ENCODE results near the gene LRRC3B.
A peak's percentile ranks its signal among the peaks of the same experiment; 100 is the strongest.

LRRC3B gene

GRCh38 chr3:26634601-26635000 lies 12.0 kb downstream of the LRRC3B start:
- no peak for DNase-seq

- no peak for DNase-seq
These were observed 13.6 kb downstream of the LRRC3B start for GRCh38 chr3:26636096-26636727.

DNA sequence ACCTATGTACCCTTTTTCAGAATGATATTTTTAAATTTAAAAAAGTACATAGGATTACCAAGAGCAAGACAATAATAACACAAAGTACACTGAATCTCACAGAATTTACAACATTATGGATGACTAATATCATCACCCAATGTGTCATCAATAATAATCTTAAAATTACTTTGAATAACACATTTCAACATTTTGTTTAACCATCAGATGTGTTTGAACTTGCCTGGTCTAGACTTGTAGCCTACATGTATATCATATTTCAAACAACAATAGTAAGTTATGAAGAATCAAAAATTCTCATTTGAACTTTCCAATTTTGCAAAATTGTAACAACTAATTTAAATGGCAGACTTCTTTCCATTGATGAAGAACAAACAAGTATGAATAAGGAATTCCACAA lies 15.1 kb downstream of the LRRC3B start:
- no peak for DNase-seq

DNA sequence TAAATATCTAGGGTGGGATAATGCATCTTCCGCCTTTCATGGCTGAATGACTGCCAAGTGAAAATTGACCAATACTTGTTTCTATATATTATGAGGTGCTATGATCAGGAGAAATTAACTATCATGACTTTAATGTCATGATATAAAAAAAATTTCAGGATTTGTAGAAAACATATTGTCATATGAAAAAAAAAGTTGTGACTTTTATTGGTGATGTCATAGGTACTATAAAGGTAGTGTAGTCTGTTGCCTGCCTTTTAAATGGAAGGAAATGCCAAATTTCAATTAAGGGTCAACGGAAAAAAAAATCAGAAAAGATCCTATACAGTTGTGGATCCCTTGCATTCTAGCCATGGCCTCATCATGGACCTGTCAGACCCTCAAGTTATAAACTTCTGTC lies 15.5 kb downstream of the LRRC3B start:
- DNase-seq: no peak

DNA sequence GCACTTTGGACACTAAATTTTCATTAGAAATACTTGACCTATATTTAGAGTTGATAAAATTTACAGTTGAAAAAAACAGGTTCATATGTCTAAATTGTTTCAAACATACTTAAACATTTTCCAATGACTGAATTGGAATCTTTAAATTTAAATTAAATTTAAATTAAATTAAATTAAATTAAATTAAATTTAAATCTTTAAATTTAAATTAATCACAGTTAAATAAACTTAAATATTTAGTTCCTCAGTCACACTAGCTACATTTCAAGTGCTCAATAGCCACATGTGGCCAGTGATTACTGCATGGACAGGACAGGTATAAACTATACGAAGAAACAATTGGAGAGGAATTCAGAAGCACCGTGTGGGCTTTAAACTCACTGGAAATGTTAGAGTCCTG lies 16.8 kb downstream of the LRRC3B start:
- no peak for DNase-seq

DNA sequence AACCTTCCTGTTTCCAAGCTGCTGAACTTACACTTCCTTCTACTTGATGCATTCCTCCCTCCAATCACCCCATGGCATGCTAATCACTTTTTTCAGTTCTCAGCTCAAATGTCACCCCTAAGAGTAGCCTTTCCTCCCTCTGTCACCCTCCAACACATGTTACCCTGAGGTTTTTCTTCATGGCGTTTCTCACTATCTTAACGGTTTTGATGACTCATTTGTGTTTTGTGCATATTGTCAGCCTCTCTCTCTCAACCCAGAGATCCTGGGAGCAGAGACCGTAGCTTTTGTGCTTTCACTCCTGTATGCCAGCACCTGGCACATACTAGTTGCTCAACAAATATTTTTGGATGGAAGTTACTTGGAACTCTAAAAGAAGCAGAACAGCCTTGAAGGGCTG lies 24.5 kb downstream of the LRRC3B start:
- DNase-seq: no peak

DNA sequence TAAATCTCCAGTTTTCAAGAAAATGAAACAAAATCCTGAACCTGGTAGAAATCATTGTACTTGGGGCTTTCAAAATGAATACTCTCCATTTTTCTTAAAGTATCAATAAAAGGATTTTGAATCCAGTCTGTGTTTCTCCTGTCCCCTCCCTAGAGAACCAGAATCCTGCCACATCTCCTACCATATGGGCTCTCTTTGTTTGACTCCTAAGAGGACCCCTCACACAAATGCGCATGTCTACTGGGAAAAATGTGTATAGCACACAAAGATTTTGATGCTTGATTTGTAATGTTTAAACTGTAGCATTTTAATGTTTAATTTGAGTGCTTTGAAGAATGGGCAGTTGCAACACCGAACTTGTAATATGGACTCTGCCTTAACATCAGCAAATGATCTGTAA lies 25.9 kb downstream of the LRRC3B start:
- DNase-seq: no peak

DNA sequence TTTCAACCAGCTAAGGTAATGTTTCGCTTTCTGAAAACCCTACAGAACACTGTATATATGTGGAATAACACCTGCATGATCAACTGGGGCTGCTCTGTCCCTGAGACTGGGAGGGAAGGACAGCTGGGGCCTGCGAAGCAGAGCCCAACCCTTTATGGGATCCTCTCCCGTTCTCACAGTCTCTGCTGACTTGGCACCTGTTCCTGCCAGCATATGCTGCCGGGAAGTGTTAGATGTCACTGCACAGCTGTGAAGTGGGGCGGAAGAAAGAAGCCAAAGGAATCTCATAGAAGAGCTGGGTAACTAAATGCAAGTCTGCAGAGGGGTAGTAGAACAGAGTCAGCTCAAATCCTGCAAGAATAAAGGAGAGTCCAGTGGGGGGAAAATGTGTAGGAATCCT lies 29.6 kb downstream of the LRRC3B start:
- DNase-seq: no peak

- no peak for DNase-seq
These were observed 31.3 kb downstream of the LRRC3B start for GRCh38 chr3:26653811-26654425.

DNA sequence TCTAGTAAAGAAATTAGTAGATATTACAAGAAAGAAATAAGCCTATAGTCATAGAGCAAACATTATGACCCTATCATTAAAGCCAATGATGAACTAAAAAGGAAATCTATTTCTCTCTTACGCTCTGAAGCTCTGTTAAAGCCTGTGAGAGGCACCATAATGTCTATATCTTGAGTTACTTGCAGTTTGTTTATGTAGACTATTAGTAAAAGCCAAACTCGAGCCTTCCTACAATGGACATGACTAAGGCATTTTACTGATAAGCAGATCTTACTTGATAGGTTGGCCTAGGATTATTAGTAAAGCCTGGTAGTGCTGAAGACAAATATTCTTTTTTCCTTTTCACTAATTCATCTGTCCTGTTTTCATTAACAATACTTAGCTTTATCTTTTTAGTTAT lies 32.7 kb downstream of the LRRC3B start:
- DNase-seq: no peak

GRCh38 chr3:26657348-26657976 lies 34.9 kb downstream of the LRRC3B start:
- DNase-seq: no peak

- no peak for DNase-seq
These were observed 45.6 kb downstream of the LRRC3B start for GRCh38 chr3:26668171-26668570.

- DNase-seq: no peak
These were observed 46.1 kb downstream of the LRRC3B start for GRCh38 chr3:26668696-26669095.

GRCh38 chr3:26675336-26675735 lies 52.8 kb downstream of the LRRC3B start:
- no peak for DNase-seq

GRCh38 chr3:26681632-26682031 lies 59.1 kb downstream of the LRRC3B start:
- DNase-seq: no peak

GRCh38 chr3:26682406-26682805 lies 59.8 kb downstream of the LRRC3B start:
- DNase-seq: peak; percentile 4

DNA sequence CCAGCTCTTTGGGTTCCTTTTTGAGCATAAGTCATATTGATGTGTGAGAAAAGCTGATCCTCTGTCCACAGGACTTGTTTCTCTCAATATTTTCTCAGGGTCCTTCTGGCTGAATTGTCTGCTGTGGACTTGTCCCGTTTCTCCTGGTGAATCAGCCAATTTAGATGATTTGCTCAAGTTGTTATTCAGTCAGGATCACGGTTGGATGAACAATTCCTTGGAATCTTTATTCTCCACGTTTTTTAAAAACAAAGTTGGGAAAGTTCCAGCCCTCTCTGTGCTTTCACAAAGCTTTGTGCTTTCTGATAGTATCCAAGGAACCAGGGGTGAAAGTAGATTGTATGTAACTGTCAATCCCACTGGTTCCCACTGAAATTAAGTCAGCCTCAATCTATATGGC lies 61.3 kb downstream of the LRRC3B start:
- no peak for DNase-seq

DNA sequence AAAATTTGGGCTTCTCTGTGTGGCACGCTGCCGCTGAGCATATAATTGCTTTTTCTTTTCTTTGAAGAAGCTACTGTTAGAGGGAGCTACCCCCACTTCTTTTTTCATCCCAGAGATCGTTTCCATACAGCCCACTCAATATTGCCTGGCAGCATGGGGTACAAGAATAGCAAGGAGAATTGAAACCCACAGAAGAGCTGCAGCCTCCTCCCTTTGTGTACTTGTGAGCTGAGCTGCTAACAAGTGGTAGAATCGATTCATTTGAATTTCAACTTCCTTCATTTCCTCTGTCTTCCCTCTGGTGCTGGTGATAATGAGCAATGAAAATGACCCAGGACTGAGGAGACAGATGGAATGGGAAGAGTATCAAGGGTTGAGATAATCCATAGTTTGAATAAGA lies 64.9 kb downstream of the LRRC3B start:
- no peak for DNase-seq

GRCh38 chr3:26699553-26699952 lies 77.0 kb downstream of the LRRC3B start:
- no peak for DNase-seq

DNA sequence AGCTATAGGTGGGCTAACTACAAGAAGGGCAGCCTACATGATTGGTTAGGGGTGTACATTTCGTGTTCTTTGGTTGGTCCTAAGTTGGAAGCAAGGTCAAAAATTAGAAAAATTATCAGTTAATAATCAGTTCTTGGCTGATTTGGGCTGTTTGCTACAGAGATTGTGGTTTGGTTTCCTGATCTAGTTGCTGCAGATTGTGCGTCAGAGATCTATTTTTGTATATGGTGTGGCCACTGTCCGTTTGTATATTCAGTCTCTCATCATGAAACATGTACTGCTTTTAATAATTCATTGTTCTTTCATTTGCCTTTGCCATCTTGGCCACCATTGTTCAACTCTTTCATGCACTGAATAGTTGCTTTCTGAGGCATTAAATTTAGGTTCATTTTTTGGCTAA lies 80.9 kb downstream of the LRRC3B start:
- DNase-seq: no peak

DNA sequence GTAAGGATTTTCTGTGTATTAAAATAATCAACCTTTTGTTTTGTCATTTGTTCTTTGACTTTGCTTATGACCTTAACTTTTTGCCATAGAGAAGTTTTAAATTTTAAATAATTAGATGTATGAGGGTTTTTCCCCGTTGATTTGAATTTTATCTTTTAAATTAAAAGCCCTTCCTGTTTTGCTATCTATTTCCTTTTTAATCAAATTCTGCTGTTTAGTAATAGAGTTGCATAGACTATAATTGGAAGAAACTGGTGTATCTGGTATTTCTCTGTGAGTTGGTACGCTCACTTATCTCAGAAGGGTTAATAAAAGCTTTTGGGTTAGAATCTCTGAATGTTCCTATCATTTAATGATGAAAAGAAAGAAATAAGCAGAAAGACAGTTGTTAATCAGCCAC lies 82.2 kb downstream of the LRRC3B start:
- no peak for DNase-seq

- no peak for DNase-seq
These were observed 85.9 kb downstream of the LRRC3B start for GRCh38 chr3:26708501-26708900.

- DNase-seq: peak; percentile 27
These were observed 89.8 kb downstream of the LRRC3B start for GRCh38 chr3:26712211-26713026.

DNA sequence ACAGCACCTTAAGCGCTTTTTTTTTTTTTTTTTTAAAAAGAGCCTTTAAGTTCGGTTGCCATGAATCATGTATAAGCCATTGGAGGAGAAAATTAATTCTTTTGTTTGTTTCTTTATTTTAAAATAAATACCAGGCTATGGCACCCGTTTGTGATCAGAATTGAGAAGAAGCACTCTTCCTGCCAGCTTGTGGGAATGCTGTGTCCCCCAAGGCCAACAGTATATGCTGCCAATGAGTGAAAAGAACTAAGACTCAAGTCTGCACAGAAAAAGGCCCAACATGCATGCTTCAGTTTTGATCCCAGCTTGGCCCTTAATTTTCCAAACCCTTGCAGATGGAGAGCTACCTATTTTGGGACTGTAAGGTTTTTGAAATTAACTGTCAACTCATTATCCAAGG lies 90.5 kb downstream of the LRRC3B start:
- DNase-seq: no peak
